Osteoblast (primary cell): ENCODE results near the gene NCAPD2. TPM values are rescaled to one million over a fixed set of nuclear protein-coding genes. Genes with fewer than 3 reads are reported as not detected.

Experiments
- DNase-seq: peaks from one replicate; pipeline ENCODE4 v3.0.0; 2011; ENCODE audit warnings: low spot score, mixed read lengths; ENCODE audit not compliant: insufficient read length; ENCODE audit errors: missing footprints
- H2AFZ ChIP-seq: 2 replicates; pipeline ENCODE4 v1.6.0; 2011; ENCODE audit warnings: mild to moderate bottlenecking, low read length
- H3K27ac ChIP-seq: 2 replicates; pipeline ENCODE4 v1.5.1; 2011; ENCODE audit warnings: mild to moderate bottlenecking, low read depth, low read length, moderate library complexity
- H3K27me3 ChIP-seq: 2 replicates; pipeline ENCODE4 v1.6.0; 2012; ENCODE audit warnings: mild to moderate bottlenecking, control low read depth, inconsistent platforms, low read length, moderate library complexity; ENCODE audit not compliant: insufficient read depth
- H3K36me3 ChIP-seq: 2 replicates; pipeline ENCODE4 v1.5.1; 2011; ENCODE audit warnings: mild to moderate bottlenecking, low read length, control low read depth, moderate library complexity; ENCODE audit not compliant: insufficient read depth
- H3K4me1 ChIP-seq: 2 replicates; pipeline ENCODE4 v1.5.1; 2011; ENCODE audit warnings: mild to moderate bottlenecking, low read length, control low read depth, moderate library complexity; ENCODE audit not compliant: insufficient read depth
- H3K4me2 ChIP-seq: 2 replicates; pipeline ENCODE4 v1.6.0; 2011; ENCODE audit warnings: mild to moderate bottlenecking, low read length; ENCODE audit not compliant: insufficient read depth
- H3K4me3 ChIP-seq: fragments of 200-600 bp; sonication (generic); 3 replicates; pipeline ENCODE4 v1.5.1; 2012; ENCODE audit warnings: mild to moderate bottlenecking, low read length, inconsistent platforms; ENCODE audit not compliant: insufficient read depth
- H3K79me2 ChIP-seq: 2 replicates; pipeline ENCODE4 v1.6.0; 2012; ENCODE audit warnings: mild to moderate bottlenecking, low read length, control low read depth, inconsistent platforms; ENCODE audit not compliant: insufficient read depth
- H3K9me3 ChIP-seq: 2 replicates; pipeline ENCODE4 v1.5.1; 2011; ENCODE audit warnings: low read depth, low read length, control low read depth
- H4K20me1 ChIP-seq: 2 replicates; pipeline ENCODE4 v1.6.0; 2012; ENCODE audit warnings: mild to moderate bottlenecking, low read length, control low read depth; ENCODE audit not compliant: insufficient read depth
- total RNA-seq: library from RNA; depleted of rRNA; stranded (reverse); fragments of >200 nt; gene quantifications from 2 replicates; pipeline ENCODE4 v1.2.3, GENCODE V29; 2012
- TF ChIP-seq, protein P1 (sequence below): IDR thresholded peaks from 2 replicates; pipeline ENCODE4 v1.5.1; 2011; ENCODE audit warnings: mild to moderate bottlenecking, low read depth, low read length, moderate library complexity; ENCODE audit errors: extremely low read depth

The NCAPD2 gene
- total RNA-seq, 1 donor: 21.0 TPM

DNA sequence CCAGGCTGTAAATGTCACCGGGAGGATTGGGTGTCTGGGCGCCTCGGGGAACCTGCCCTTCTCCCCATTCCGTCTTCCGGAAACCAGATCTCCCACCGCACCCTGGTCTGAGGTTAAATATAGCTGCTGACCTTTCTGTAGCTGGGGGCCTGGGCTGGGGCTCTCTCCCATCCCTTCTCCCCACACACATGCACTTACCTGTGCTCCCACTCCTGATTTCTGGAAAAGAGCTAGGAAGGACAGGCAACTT lies 41.7 kb downstream of the NCAPD2 start:
- peak overlapping the region; percentile 95 for H3K4me3 ChIP-seq
- H3K27me3 ChIP-seq: no peaks in the 10 kb centered on the region
- H4K20me1 ChIP-seq: peaks cover 57% of the 10 kb centered on the region
- H3K9me3 ChIP-seq: no peaks in the 10 kb centered on the region
- peak overlapping the region; percentile 95 for H3K27ac ChIP-seq
- H2AFZ ChIP-seq: no peak overlapping the region
- H3K79me2 ChIP-seq: peaks cover 31% of the 10 kb centered on the region
- peaks cover 45% of the 10 kb centered on the region for H3K4me1 ChIP-seq
- peak overlapping the region; percentile 98 for H3K4me2 ChIP-seq
- DNase-seq: no peak
- peaks cover 64% of the 10 kb centered on the region for H3K36me3 ChIP-seq
- TF ChIP-seq, protein P1, sequence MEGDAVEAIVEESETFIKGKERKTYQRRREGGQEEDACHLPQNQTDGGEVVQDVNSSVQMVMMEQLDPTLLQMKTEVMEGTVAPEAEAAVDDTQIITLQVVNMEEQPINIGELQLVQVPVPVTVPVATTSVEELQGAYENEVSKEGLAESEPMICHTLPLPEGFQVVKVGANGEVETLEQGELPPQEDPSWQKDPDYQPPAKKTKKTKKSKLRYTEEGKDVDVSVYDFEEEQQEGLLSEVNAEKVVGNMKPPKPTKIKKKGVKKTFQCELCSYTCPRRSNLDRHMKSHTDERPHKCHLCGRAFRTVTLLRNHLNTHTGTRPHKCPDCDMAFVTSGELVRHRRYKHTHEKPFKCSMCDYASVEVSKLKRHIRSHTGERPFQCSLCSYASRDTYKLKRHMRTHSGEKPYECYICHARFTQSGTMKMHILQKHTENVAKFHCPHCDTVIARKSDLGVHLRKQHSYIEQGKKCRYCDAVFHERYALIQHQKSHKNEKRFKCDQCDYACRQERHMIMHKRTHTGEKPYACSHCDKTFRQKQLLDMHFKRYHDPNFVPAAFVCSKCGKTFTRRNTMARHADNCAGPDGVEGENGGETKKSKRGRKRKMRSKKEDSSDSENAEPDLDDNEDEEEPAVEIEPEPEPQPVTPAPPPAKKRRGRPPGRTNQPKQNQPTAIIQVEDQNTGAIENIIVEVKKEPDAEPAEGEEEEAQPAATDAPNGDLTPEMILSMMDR: no peak

DNA sequence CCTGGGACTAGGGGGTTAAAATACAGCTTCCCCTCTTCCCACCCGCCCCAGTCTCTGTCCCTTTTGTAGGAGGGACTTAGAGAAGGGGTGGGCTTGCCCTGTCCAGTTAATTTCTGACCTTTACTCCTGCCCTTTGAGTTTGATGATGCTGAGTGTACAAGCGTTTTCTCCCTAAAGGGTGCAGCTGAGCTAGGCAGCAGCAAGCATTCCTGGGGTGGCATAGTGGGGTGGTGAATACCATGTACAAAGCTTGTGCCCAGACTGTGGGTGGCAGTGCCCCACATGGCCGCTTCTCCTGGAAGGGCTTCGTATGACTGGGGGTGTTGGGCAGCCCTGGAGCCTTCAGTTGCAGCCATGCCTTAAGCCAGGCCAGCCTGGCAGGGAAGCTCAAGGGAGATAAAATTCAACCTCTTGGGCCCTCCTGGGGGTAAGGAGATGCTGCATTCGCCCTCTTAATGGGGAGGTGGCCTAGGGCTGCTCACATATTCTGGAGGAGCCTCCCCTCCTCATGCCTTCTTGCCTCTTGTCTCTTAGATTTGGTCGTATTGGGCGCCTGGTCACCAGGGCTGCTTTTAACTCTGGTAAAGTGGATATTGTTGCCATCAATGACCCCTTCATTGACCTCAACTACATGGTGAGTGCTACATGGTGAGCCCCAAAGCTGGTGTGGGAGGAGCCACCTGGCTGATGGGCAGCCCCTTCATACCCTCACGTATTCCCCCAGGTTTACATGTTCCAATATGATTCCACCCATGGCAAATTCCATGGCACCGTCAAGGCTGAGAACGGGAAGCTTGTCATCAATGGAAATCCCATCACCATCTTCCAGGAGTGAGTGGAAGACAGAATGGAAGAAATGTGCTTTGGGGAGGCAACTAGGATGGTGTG lies 42.3 kb downstream of the NCAPD2 start:
- Histone ChIP-seq H2AFZ (no peak overlapping the region), H3K9me3 (no peaks in the 10 kb centered on the region), H3K27me3 (no peaks in the 10 kb centered on the region), H3K27ac (peak overlapping the region; percentile 95), H3K36me3 (peaks cover 62% of the 10 kb centered on the region), H3K4me2 (peak overlapping the region; percentile 98), H3K4me1 (peaks cover 51% of the 10 kb centered on the region), H3K4me3 (peak overlapping the region; percentile 95), H3K79me2 (peaks cover 31% of the 10 kb centered on the region), H4K20me1 (peaks cover 57% of the 10 kb centered on the region)
- DNase-seq: peak; percentile 64
- TF ChIP-seq, protein P1: no peak

DNA sequence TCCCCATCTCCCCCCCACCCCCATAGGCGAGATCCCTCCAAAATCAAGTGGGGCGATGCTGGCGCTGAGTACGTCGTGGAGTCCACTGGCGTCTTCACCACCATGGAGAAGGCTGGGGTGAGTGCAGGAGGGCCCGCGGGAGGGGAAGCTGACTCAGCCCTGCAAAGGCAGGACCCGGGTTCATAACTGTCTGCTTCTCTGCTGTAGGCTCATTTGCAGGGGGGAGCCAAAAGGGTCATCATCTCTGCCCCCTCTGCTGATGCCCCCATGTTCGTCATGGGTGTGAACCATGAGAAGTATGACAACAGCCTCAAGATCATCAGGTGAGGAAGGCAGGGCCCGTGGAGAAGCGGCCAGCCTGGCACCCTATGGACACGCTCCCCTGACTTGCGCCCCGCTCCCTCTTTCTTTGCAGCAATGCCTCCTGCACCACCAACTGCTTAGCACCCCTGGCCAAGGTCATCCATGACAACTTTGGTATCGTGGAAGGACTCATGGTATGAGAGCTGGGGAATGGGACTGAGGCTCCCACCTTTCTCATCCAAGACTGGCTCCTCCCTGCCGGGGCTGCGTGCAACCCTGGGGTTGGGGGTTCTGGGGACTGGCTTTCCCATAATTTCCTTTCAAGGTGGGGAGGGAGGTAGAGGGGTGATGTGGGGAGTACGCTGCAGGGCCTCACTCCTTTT lies 43.1 kb downstream of the NCAPD2 start:
- Histone ChIP-seq H3K79me2 (peaks cover 35% of the 10 kb centered on the region), H3K27ac (peak overlapping the region; percentile 95), H3K4me1 (peaks cover 48% of the 10 kb centered on the region), H4K20me1 (peaks cover 57% of the 10 kb centered on the region), H3K4me3 (peak overlapping the region; percentile 95), H2AFZ (no peak overlapping the region), H3K36me3 (peaks cover 64% of the 10 kb centered on the region), H3K27me3 (no peaks in the 10 kb centered on the region), H3K9me3 (no peaks in the 10 kb centered on the region), H3K4me2 (peak overlapping the region; percentile 98)
- TF ChIP-seq, protein P1: no peak
- DNase-seq: peak; percentile 84
